ENCODE measurements around the gene RELA. TPM values are rescaled to one million over a fixed set of nuclear protein-coding genes. Genes with fewer than 3 reads are reported as not detected.
A peak's percentile ranks its signal among the peaks of the same experiment; 100 is the strongest.

RELA gene
- total and polyA plus RNA-seq, 2 of the 13 experiments (the other 11 are each of a cell fraction or from before 2014, with no cell fraction given) = 21.4 to 40.5 TPM

- TF ChIP-seq PRMT3 (CRISPR knock-in tag; IDR thresholded peaks at IDR 0.05; ENCODE audit: borderline replicate concordance, low read depth) (no peak), ONECUT2 (CRISPR knock-in tag; IDR thresholded peaks at IDR 0.05) (no peak), SAP130 (CRISPR knock-in tag; IDR thresholded peaks at IDR 0.05; ENCODE audit: low read depth) (peak; percentile 91), HMGA1 (CRISPR knock-in tag; conservative IDR thresholded peaks at IDR 0.05) (no peak), ZNF567 (CRISPR knock-in tag; IDR thresholded peaks at IDR 0.05; ENCODE audit: borderline replicate concordance) (no peak), SOX13 (IDR thresholded peaks at IDR 0.05) (no peak), SOX13 (CRISPR knock-in tag; conservative IDR thresholded peaks at IDR 0.05 in 1 of 2, IDR thresholded peaks at IDR 0.05 in 1 of 2) (no peak; a peak in 1 of 4 replicates), EED (CRISPR knock-in tag; IDR thresholded peaks at IDR 0.05) (no peak), KDM2A (CRISPR knock-in tag; IDR thresholded peaks at IDR 0.05; ENCODE audit: borderline replicate concordance, low read depth) (peak; percentile 85), ZNF331 (CRISPR knock-in tag; IDR thresholded peaks at IDR 0.05) (peak; percentile 11), RELA (CRISPR knock-in tag; IDR thresholded peaks at IDR 0.05) (no peak; the same call in 1 of the 2 replicates), ZNF605 (CRISPR knock-in tag; IDR thresholded peaks at IDR 0.05) (peak; percentile 67; the same call in 1 of the 2 replicates), ELF3 (CRISPR knock-in tag; IDR thresholded peaks at IDR 0.05) (peak; percentile 77), ZNF788 (CRISPR knock-in tag; IDR thresholded peaks at IDR 0.05; ENCODE audit: borderline replicate concordance) (peak; percentile 84; the same call in 1 of the 2 replicates), KMT2A (CRISPR knock-in tag; IDR thresholded peaks at IDR 0.05) (peak; percentile 23; the same call in 1 of the 2 replicates), ARNT (IDR thresholded peaks at IDR 0.05) (no peak), CEBPZ (IDR thresholded peaks at IDR 0.05; ENCODE audit: low read length) (no peak), BATF2 (CRISPR knock-in tag; IDR thresholded peaks at IDR 0.05) (no peak), XRCC5 (optimal IDR thresholded peaks at IDR 0.05; ENCODE audit: low read length) (peak; percentile 33), FOXO4 (CRISPR knock-in tag; conservative IDR thresholded peaks at IDR 0.05) (no peak), FOXK2 (IDR thresholded peaks at IDR 0.05) (peak; percentile 45; the same call in 1 of the 2 replicates), ERF (CRISPR knock-in tag; IDR thresholded peaks at IDR 0.05) (peak; percentile 34; the same call in 1 of the 2 replicates), CENPBD1 (CRISPR knock-in tag; IDR thresholded peaks at IDR 0.05; ENCODE audit: borderline replicate concordance, low read depth) (no peak)
These were observed 47.3 kb downstream of the RELA start, which contains the start of gene PCNX3 (continued) for GRCh38 chr11:65615229-65615949.

All from HepG2 (cell line).